ENCODE results near the gene PCGF5.

The PCGF5 gene

DNA sequence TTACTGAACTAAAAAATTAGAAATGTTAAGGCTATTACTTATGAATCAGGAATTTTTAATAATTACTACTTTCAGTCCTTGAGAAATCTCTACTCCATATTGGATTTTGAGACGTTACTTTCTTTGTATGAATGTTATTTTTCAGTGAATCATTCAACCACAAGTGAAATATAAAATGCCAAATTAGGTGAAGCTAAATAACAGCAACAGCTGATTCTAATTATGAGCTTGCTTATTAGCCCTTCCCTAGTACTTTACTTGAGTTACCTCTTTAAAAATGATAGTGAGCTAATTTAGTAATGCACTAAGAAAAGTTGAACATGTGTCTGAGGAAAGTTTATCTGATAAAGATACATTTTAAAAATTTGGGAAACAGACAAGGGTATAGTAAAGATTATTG, 51.4 kb downstream of the PCGF5 start:
- H3K4me3 Mint-ChIP-seq: no peak overlapping the region
- H3K9me3 Mint-ChIP-seq: no peaks in the 10 kb centered on the region
- no peak overlapping the region for H3K27ac Mint-ChIP-seq
- no peak for DNase-seq
- H3K36me3 Mint-ChIP-seq (ENCODE audit: low read depth): no peaks in the 10 kb centered on the region
- TF ChIP-seq, protein P1, sequence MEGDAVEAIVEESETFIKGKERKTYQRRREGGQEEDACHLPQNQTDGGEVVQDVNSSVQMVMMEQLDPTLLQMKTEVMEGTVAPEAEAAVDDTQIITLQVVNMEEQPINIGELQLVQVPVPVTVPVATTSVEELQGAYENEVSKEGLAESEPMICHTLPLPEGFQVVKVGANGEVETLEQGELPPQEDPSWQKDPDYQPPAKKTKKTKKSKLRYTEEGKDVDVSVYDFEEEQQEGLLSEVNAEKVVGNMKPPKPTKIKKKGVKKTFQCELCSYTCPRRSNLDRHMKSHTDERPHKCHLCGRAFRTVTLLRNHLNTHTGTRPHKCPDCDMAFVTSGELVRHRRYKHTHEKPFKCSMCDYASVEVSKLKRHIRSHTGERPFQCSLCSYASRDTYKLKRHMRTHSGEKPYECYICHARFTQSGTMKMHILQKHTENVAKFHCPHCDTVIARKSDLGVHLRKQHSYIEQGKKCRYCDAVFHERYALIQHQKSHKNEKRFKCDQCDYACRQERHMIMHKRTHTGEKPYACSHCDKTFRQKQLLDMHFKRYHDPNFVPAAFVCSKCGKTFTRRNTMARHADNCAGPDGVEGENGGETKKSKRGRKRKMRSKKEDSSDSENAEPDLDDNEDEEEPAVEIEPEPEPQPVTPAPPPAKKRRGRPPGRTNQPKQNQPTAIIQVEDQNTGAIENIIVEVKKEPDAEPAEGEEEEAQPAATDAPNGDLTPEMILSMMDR (IDR thresholded peaks at IDR 0.05): no peak
- H3K27me3 Mint-ChIP-seq (ENCODE audit: low read depth, poor library complexity): peaks cover 4% of the 10 kb centered on the region
- H3K4me1 Mint-ChIP-seq: no peaks in the 10 kb centered on the region

DNA sequence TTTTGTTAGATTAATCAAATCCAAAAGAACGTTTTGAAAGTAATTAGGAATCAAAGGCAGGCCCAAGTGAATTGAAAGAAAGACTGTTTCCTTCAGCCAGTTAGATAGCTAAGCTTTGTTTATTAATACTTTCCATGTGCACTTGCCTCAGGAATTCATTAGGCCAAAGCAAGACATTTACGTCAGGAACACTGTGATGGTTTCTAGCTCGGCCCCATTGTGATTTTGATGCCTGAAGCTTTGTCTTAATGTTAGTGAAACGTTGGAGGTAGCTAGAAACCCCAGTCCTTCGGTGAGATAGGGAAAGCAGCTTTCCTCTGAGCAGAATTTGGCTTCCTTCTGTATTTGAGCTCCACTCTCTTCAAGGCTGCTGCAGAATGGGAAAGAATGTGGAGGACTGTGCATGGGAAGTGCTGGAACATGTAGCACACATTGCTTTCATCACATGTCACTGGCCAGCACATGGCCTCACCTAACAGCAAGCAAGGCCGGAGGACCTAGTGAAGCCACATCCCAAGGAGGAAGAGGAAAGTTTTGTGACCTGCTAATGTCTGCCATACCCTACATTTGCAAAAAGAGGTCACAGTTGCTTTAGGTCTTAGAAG, 64.1 kb downstream of the PCGF5 start:
- no peak overlapping the region for H3K4me3 Mint-ChIP-seq
- TF ChIP-seq, protein P1 (IDR thresholded peaks at IDR 0.05): no peak
- H3K27ac Mint-ChIP-seq: no peak overlapping the region
- no peaks in the 10 kb centered on the region for H3K4me1 Mint-ChIP-seq
- no peaks in the 10 kb centered on the region for H3K9me3 Mint-ChIP-seq
- no peaks in the 10 kb centered on the region for H3K36me3 Mint-ChIP-seq (ENCODE audit: low read depth)
- no peak for DNase-seq
- peaks cover 7% of the 10 kb centered on the region for H3K27me3 Mint-ChIP-seq (ENCODE audit: low read depth, poor library complexity)

DNA sequence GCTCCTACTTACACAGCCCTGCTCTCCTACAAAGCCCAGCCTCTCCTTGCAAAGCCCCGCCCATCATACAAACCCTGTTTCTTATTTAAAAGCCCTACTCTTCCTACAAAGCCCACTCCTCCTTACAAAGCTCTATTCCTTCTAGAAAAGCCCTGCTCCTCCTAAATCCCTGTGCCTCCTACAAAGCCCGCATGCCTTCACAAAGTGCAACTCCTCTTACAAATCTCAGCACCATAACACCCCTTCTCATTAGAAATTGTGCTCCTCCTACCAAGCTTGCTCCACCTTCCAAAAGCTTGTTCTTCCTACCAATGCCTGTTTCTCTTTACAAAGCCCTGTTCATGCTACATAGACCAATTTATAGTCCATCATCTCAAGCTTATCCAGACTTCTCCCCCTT, 66.1 kb downstream of the PCGF5 start:
- no peaks in the 10 kb centered on the region for H3K9me3 Mint-ChIP-seq
- no peak overlapping the region for H3K27ac Mint-ChIP-seq
- no peaks in the 10 kb centered on the region for H3K4me1 Mint-ChIP-seq
- no peaks in the 10 kb centered on the region for H3K36me3 Mint-ChIP-seq (ENCODE audit: low read depth)
- H3K27me3 Mint-ChIP-seq (ENCODE audit: low read depth, poor library complexity): peaks cover 7% of the 10 kb centered on the region
- no peak overlapping the region for H3K4me3 Mint-ChIP-seq
- TF ChIP-seq, protein P1 (IDR thresholded peaks at IDR 0.05): no peak
- no peak for DNase-seq

DNA sequence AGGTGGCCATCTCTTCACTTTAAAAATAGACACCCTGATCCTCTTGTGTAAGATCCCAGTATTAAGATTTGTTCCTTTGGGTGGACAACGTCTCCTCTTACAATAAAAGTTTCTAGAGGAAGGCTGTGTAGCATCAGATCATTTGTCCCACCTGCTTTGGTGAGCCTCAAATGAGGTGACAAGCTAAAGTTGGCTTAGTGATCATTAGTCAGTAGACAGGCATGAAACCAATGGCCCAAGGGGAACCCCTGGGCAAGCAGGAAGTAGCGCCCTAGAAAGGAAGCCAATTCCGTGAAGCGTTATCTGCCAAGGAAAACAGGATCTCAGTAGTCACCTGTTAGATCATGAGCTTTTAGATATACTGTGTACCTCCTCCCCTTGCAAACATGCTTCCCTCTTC, 66.8 kb downstream of the PCGF5 start:
- H3K4me1 Mint-ChIP-seq: no peaks in the 10 kb centered on the region
- peaks cover 7% of the 10 kb centered on the region for H3K27me3 Mint-ChIP-seq (ENCODE audit: low read depth, poor library complexity)
- no peak for DNase-seq
- no peak overlapping the region for H3K4me3 Mint-ChIP-seq
- TF ChIP-seq, protein P1 (IDR thresholded peaks at IDR 0.05): no peak
- H3K27ac Mint-ChIP-seq: no peak overlapping the region
- no peaks in the 10 kb centered on the region for H3K36me3 Mint-ChIP-seq (ENCODE audit: low read depth)
- H3K9me3 Mint-ChIP-seq: no peaks in the 10 kb centered on the region

DNA sequence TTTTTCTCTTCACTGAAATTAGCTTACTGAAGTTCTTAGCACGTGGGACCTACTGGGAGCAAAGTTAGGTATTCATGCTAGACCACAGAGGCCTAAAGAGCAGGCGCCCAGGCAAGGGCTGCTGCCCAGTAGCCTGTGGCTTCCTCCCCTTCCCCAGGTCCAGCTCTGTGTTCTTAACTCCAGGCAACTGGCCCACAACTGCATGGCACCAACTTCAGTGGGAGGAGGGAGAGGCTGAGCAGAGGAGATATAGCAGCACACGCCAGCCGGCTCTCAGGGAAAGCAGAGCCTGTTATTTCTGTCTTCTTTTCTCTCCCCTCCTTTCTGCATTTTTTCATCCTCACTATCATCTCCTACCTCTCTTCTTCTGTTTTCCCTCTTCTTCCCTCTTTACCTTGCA, 67.4 kb downstream of the PCGF5 start:
- Mint-ChIP-seq H3K4me1 (no peaks in the 10 kb centered on the region), H3K9me3 (no peaks in the 10 kb centered on the region), H3K36me3 (ENCODE audit: low read depth) (no peaks in the 10 kb centered on the region), H3K4me3 (no peak overlapping the region), H3K27ac (no peak overlapping the region), H3K27me3 (ENCODE audit: low read depth, poor library complexity) (peaks cover 7% of the 10 kb centered on the region)
- TF ChIP-seq, protein P1 (IDR thresholded peaks at IDR 0.05): no peak
- DNase-seq: no peak

DNA sequence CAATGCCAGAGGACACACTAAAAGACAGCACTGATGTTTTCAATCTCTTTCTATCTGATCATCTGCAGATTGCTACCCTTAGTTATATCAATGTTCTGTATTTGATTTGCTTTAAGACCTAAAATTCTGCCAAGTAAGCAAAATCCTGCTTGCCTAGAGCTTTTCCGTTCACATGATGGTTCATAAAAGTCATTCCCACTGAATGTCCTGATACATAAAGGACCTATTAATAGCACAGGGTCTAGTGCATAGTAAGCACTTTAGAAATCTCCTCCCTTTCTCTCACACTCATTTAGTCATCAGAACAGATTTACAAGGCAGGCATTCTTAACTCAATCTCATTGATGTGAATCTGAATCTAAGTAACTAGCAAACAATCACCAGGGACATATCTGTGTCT, 68.8 kb downstream of the PCGF5 start:
- no peaks in the 10 kb centered on the region for H3K9me3 Mint-ChIP-seq
- TF ChIP-seq, protein P1 (IDR thresholded peaks at IDR 0.05): no peak
- DNase-seq: no peak
- H3K4me1 Mint-ChIP-seq: no peaks in the 10 kb centered on the region
- no peak overlapping the region for H3K27ac Mint-ChIP-seq
- no peaks in the 10 kb centered on the region for H3K36me3 Mint-ChIP-seq (ENCODE audit: low read depth)
- no peak overlapping the region for H3K4me3 Mint-ChIP-seq
- peaks cover 5% of the 10 kb centered on the region for H3K27me3 Mint-ChIP-seq (ENCODE audit: low read depth, poor library complexity)
